Gastroesophageal sphincter (tissue), 3 donors: ENCODE data around the gene ECHDC3.

ENCODE experiments used
- POLR2A ChIP-seq, 2 donors: fragments of 450-650 bp; IDR thresholded peaks; one replicate each; pipeline ENCODE4 v1.6.1; 2017; ENCODE audit warnings: antibody characterized with exemption in 2 of 2, mild to moderate bottlenecking in 2 of 2, moderate library complexity in 1 of 2
- TF ChIP-seq, protein P1 (sequence below), 4 experiments: fragments of 200-600 bp in 2 of 4; fragments of 450-650 bp in 2 of 4; sonication (generic) in 1 of 4; IDR thresholded peaks; one replicate each; pipeline ENCODE4 v1.5.1; 2017 to 2019; ENCODE audit warnings: antibody characterized with exemption in 4 of 4, mild to moderate bottlenecking in 2 of 4, moderate library complexity in 2 of 4

DNA sequence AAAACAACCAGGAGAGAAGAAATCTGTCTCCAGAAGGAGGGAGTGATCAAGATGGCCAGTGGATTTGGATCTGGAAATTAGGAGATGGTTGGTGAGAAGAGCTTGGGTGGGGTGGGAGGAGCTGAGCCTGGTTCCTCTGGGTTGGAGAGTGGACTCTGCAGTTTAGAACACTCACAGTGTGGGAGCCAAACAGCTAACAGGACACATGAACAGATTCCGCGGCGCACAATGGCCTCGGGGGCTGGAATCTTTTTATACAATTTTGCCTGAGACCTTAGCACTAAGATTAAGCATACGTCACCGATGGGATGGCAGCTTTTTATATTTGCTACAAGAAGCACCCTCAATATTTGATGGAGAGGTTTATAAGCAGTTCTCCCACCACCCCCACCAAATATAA lies 2.9 kb downstream of the ECHDC3 start:
- TF ChIP-seq, protein P1, sequence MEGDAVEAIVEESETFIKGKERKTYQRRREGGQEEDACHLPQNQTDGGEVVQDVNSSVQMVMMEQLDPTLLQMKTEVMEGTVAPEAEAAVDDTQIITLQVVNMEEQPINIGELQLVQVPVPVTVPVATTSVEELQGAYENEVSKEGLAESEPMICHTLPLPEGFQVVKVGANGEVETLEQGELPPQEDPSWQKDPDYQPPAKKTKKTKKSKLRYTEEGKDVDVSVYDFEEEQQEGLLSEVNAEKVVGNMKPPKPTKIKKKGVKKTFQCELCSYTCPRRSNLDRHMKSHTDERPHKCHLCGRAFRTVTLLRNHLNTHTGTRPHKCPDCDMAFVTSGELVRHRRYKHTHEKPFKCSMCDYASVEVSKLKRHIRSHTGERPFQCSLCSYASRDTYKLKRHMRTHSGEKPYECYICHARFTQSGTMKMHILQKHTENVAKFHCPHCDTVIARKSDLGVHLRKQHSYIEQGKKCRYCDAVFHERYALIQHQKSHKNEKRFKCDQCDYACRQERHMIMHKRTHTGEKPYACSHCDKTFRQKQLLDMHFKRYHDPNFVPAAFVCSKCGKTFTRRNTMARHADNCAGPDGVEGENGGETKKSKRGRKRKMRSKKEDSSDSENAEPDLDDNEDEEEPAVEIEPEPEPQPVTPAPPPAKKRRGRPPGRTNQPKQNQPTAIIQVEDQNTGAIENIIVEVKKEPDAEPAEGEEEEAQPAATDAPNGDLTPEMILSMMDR (IDR thresholded peaks at IDR 0.05), result no peak
- TF ChIP-seq POLR2A (IDR thresholded peaks at IDR 0.05), result no peak
